Choroid plexus epithelial cell (primary cell): ENCODE measurements around the gene RGS10.
A peak's percentile ranks its signal among the peaks of the same experiment; 100 is the strongest.
"Not testable (repeated sequence)": the region's sequence is repeated elsewhere in the genome, so short reads cannot be mapped to it uniquely, and the experiment has no call there.

Experiments used
- DNase-seq: peaks from one replicate; pipeline ENCODE4 v3.0.0-alpha.2; 2010; ENCODE audit warnings: low read depth
- H3K4me3 ChIP-seq: 2 replicates; pipeline ENCODE4 v1.5.1; 2011; ENCODE audit warnings: low read depth, mild to moderate bottlenecking, control low read depth, low read length, moderate library complexity
- CTCF ChIP-seq: conservative IDR thresholded peaks from 2 replicates; pipeline ENCODE4 v1.5.1; 2011; ENCODE audit warnings: low read depth, mild to moderate bottlenecking, control low read depth, inconsistent platforms, low read length, moderate library complexity

The RGS10 gene

GRCh38 chr10:119537953-119538630 is 4.4 kb downstream of the RGS10 start:
- TF ChIP-seq CTCF: no peak
- H3K4me3 ChIP-seq: no peak overlapping the region
- no peak for DNase-seq

GRCh38 chr10:119536508-119537025 is 6.0 kb downstream of the RGS10 start:
- no peak overlapping the region for H3K4me3 ChIP-seq
- DNase-seq: no peak
- TF ChIP-seq CTCF: no peak

DNA sequence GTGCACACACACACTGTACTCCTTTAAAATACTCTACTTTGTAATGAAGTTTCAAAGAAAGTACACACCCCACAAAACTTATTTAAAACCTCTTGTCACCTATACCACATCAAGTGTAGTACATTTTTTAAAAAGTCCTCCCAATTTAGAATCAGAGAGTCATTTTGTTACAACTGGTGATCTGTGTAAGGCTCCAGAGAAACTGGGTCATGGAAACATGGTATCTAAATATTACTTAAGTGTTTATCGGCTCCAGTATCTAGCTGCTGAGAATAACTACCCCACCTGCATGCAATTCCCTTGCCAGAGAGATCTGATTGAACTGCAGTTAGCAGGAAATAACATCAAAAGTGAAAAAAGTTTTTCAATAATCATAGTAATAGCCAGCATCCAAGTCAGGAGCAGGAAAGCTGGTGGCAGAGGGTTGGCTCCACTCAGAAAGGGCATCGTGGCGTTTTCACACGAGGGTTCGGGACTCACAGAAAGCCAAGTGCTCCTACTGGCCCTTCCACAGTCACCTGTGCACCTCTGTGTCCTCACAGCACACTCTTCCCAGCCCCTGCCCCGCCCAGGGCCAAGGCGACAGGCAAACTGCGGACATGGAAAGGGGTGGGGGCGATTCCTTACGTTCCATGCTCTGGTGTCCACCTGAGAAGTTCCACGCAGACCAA is 6.5 kb downstream of the RGS10 start:
- DNase-seq: no peak
- TF ChIP-seq CTCF: no peak
- no peak overlapping the region for H3K4me3 ChIP-seq

DNA sequence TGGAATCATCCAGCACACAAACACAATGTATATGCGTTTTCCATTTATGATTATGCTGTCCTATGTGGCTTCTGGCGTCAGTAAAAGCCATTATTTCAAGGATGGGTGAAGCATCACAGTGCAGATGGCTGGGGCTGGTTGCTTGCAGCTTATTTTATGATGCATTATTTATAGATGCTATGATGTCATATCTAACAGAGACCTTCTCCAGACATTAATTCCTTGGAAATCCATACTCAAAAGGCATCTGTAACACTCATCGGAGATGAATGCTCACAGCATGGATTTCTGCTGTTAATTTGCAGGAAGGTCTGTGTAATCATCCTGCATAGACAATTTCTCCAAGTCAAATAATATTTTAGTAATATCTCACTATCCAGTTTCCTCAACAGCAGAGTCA is 7.2 kb downstream of the RGS10 start:
- no peak for TF ChIP-seq CTCF
- DNase-seq: peak; percentile 6
- no peak overlapping the region for H3K4me3 ChIP-seq

GRCh38 chr10:119533473-119533872 is 9.0 kb downstream of the RGS10 start:
- H3K4me3 ChIP-seq: no peak overlapping the region
- no peak for TF ChIP-seq CTCF
- peak; percentile 25 for DNase-seq

GRCh38 chr10:119532791-119533190 is 9.7 kb downstream of the RGS10 start:
- H3K4me3 ChIP-seq, DNase-seq: not testable (repeated sequence)

- not testable (repeated sequence) for DNase-seq, H3K4me3 ChIP-seq
Observed at GRCh38 chr10:119532251-119532650, 10.3 kb downstream of the RGS10 start.

DNA sequence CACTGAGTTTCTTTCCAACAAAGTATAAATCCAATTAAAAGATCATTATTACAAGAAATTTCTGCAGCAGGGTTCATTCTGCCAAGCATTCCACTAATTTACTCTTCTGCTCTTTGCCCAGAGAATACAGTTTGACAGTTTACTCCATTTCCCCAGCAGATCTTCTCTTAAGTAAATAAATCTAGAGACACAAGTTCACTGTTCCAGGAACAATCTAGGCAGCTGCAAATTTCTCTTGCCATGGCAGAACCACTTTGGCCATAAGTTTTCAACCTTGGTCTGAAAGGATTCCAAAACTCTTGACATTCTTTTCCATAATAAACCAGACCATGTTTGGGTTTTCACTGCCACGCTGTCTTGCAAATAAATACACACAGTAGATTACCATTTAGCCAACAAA is 11.5 kb downstream of the RGS10 start:
- no peak for TF ChIP-seq CTCF
- DNase-seq: peak; percentile 28
- H3K4me3 ChIP-seq: no peak overlapping the region

- H3K4me3 ChIP-seq: not testable (repeated sequence)
- DNase-seq: peak; percentile 92
Observed at GRCh38 chr10:119528663-119529237, 13.8 kb downstream of the RGS10 start.
